ENCODE data around the gene AUTS2.

AUTS2 gene

GRCh38 chr7:69723663-69724062, 125.4 kb downstream of the AUTS2 start:
- DNase-seq (ENCODE audit: low read depth), result no peak

- DNase-seq (ENCODE audit: low read depth), result no peak
Measured at GRCh38 chr7:69728304-69728703, 130.0 kb downstream of the AUTS2 start.

GRCh38 chr7:69732203-69732602, 133.9 kb downstream of the AUTS2 start:
- no peak for DNase-seq (ENCODE audit: low read depth)

- DNase-seq (ENCODE audit: low read depth), result no peak
Measured at GRCh38 chr7:69735582-69735981, 137.3 kb downstream of the AUTS2 start.

GRCh38 chr7:69736126-69736810, 138.0 kb downstream of the AUTS2 start:
- DNase-seq (ENCODE audit: low read depth), result no peak

- DNase-seq (ENCODE audit: low read depth), result no peak
Measured at GRCh38 chr7:69738396-69738951, 140.2 kb downstream of the AUTS2 start.

- no peak for DNase-seq (ENCODE audit: low read depth)
Measured at GRCh38 chr7:69739190-69739589, 140.9 kb downstream of the AUTS2 start.

- no peak for DNase-seq (ENCODE audit: low read depth)
Measured at GRCh38 chr7:69739931-69740431, 141.7 kb downstream of the AUTS2 start.

GRCh38 chr7:69742237-69742636, 144.0 kb downstream of the AUTS2 start:
- DNase-seq (ENCODE audit: low read depth), result no peak

GRCh38 chr7:69743436-69743835, 145.2 kb downstream of the AUTS2 start:
- DNase-seq (ENCODE audit: low read depth), result no peak

GRCh38 chr7:69744026-69744425, 145.8 kb downstream of the AUTS2 start:
- DNase-seq (ENCODE audit: low read depth), result no peak

- DNase-seq (ENCODE audit: low read depth), result no peak
Measured at GRCh38 chr7:69746383-69746782, 148.1 kb downstream of the AUTS2 start.

- DNase-seq (ENCODE audit: low read depth), result no peak
Measured at GRCh38 chr7:69747144-69747543, 148.9 kb downstream of the AUTS2 start.

- DNase-seq (ENCODE audit: low read depth), result no peak
Measured at GRCh38 chr7:69748530-69748929, 150.3 kb downstream of the AUTS2 start.

GRCh38 chr7:69749372-69749979, 151.2 kb downstream of the AUTS2 start:
- no peak for DNase-seq (ENCODE audit: low read depth)

- no peak for DNase-seq (ENCODE audit: low read depth)
Measured at GRCh38 chr7:69749994-69750393, 151.7 kb downstream of the AUTS2 start.

GRCh38 chr7:69751026-69751425, 152.8 kb downstream of the AUTS2 start:
- DNase-seq (ENCODE audit: low read depth), result no peak

- no peak for DNase-seq (ENCODE audit: low read depth)
Measured at GRCh38 chr7:69753981-69754380, 155.7 kb downstream of the AUTS2 start.

GRCh38 chr7:69754476-69754875, 156.2 kb downstream of the AUTS2 start:
- DNase-seq (ENCODE audit: low read depth), result no peak

- no peak for DNase-seq (ENCODE audit: low read depth)
Measured at GRCh38 chr7:69756235-69756634, 158.0 kb downstream of the AUTS2 start.

- DNase-seq (ENCODE audit: low read depth), result no peak
Measured at GRCh38 chr7:69757528-69757927, 159.3 kb downstream of the AUTS2 start.

GRCh38 chr7:69757981-69758430, 159.7 kb downstream of the AUTS2 start:
- DNase-seq (ENCODE audit: low read depth), result no peak

- DNase-seq (ENCODE audit: low read depth), result no peak
Measured at GRCh38 chr7:69759373-69759772, 161.1 kb downstream of the AUTS2 start.
